Stimulated activated CD4-positive, alpha-beta T cell treated with anti-CD3 and anti-CD28 coated beads, TNF-alpha, amount 100 ng/mL, for 24 hours (primary cell): ENCODE results near the gene GLT1D1.

Experiments
- DNase-seq, 3 experiments: peaks; one replicate each; pipeline ENCODE4 v3.0.0-alpha.2; 2020; ENCODE audit warnings: low read depth in 3 of 3

Gene GLT1D1

GRCh38 chr12:129001826-129002225, 148.5 kb downstream of the GLT1D1 start:
- DNase-seq: no peak

- no peak for DNase-seq
These were observed 149.1 kb downstream of the GLT1D1 start for GRCh38 chr12:129002427-129002826.

DNA sequence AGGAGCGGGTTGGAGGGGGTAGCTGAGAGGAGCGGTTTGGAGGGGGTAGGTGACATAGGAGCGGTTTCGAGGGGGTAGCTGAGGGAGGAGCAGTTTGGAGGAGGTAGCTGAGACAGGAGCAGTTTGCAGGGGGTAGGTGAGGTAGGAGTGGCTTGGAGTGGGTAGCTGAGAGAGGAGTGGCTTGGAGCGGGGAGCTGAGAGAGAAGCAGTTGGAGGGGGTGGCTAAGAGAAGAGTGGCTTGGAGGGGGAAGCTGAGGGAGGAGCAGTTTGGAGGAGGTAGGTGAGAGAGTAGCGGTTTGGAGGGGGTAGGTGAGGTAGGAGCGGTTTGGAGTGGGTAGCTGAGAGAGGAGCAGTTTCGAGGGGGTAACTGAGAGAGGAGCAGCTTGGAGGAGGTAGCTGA, 152.1 kb downstream of the GLT1D1 start:
- DNase-seq: no peak

DNA sequence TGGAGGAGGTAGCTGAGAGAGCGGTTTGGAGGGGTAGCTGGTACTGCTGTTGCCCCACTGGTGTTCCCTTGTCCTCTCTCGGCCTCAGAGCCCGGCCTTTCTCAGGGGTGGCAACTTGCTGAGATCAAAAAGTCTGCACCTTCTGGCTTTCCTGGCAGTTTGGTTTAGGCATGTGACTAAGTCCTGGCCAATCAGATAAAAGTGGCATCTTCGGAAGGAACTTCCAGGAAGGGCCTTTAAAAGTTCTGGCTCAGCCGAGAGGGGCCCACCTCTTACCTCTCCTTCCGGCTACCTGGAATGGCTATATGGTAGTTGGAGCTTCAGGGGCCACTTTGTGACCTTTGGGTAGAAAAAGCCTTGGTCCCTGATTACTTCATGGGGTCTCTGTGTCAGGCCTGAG, 152.6 kb downstream of the GLT1D1 start:
- no peak for DNase-seq

GRCh38 chr12:129009833-129010622, 156.8 kb downstream of the GLT1D1 start:
- DNase-seq: no peak

GRCh38 chr12:129016159-129016558, 162.9 kb downstream of the GLT1D1 start:
- DNase-seq: no peak

DNA sequence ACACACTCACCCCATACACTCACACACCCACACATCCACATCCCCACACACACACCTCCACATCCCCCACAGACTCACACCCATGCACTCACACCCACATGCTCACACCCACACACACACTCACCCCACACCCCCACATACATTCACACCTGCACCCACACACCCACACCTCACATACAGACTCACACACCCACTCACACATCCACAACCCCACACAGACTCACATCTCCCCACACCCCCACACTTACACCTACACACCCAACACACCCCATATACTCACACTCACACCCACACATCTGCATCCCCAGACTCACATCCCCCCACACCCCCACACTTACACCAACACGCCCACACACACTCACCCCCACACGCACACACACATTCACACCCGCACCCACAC, 171.8 kb downstream of the GLT1D1 start:
- no peak for DNase-seq

- DNase-seq: no peak
These were observed 175.6 kb downstream of the GLT1D1 start for GRCh38 chr12:129028844-129029243.
